LoVo (cell line): ENCODE measurements around the gene ATG4A.

Source experiments
- DNase-seq: peaks from one replicate; pipeline ENCODE4 v3.0.0-alpha.2; 2016; ENCODE audit warnings: low spot score

ATG4A gene

DNA sequence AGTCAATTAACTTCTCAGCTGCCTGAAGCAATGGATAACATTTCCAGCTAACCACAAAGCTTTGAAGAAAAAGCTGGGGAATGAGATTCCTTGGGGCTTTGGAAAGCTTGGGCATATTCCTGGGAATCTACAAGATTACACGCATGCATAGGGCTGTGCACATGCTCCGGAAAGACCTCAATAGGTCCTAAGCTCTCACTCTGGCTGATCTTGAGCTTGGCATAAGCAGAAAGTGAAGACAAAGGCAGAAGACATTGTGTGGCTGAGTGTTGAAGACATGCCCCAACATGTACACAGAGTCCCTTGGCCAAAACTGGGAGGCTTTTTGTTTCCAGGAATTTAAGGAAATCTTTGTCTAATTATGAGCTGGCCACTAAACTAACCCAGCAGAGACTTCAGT, 31.2 kb downstream of the ATG4A start:
- no peak for DNase-seq

GRCh38 chrX:108123591-108124366, 32.2 kb downstream of the ATG4A start:
- no peak for DNase-seq

DNA sequence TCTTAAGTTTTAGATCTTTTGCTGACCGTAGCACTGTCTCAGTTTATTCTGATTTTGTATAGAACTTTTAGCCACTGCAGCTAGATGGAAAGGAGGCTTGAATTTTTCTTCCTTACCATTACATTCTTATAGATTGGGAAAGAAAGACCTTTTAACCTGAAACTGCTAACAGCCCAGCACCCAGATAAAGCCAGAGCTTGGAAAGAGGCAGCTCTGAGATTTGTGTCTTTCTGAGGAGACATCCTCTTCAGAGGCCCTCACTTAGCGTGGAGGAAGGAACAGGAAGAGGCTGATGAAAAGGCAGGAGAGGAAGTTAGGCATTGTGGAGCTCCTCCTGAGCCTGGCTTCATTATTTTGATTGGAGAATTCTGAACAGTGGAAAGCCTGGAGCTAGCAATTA, 35.1 kb downstream of the ATG4A start:
- no peak for DNase-seq

DNA sequence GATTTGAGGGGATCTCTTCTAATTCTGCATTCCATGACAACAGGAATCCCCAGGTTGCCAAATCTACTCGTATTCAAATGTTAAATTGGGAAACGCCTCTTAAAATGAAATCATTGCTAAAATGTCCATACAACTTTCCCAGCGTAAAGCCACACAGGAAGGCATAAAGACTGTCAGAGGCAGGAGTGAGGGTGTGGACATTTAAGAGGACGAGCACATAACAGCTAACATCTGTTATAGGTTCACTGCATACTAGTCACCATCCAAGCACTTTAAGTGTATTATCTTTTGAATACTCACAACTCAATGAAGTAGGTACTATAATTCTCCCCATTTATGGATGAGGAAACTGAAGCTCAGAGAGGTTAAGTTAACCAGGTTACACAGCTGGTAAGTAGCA, 35.6 kb downstream of the ATG4A start:
- no peak for DNase-seq

- no peak for DNase-seq
Measured at GRCh38 chrX:108130889-108131288, 39.3 kb downstream of the ATG4A start.

DNA sequence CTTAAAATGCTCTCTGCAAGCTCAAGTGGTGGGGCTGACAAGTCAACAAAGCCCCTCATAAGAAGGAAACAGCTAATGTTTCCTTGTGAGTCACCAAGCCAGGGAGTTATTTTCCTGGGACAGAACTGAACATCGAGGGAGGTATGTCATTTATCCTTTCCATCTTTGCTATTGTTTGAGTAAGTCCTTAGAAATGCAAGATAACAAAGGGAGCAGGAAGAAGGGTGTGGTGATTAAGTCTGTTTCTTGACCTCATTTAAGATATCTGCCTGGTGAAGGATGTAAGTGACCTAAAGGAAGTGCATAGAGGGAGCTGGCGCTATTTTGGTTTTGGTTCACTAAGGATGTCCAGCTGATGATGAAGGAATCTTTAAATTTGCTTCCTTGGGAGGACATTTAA, 39.9 kb downstream of the ATG4A start:
- no peak for DNase-seq

GRCh38 chrX:108132034-108132433, 40.5 kb downstream of the ATG4A start:
- DNase-seq: no peak

- no peak for DNase-seq
Measured at GRCh38 chrX:108132876-108133275, 41.3 kb downstream of the ATG4A start.

DNA sequence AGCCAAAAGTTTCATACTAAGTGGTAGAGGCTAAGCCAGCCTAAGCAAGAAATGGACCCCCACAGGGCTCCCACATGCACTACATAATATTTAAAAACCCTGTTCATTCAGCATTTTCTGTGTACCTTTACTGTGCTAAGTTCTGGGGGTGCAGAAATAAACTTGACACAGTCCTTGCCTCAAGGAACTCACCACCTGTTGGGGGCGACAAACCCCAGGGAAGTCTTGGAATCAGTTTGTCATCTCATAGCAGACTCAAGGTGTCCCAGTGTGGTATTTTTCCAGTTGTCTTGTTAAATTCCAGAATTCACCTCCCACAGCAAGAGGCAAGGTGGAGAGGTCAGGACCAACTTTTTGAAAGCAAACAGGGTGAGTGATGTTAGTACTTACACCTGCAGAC, 43.1 kb downstream of the ATG4A start:
- no peak for DNase-seq

DNA sequence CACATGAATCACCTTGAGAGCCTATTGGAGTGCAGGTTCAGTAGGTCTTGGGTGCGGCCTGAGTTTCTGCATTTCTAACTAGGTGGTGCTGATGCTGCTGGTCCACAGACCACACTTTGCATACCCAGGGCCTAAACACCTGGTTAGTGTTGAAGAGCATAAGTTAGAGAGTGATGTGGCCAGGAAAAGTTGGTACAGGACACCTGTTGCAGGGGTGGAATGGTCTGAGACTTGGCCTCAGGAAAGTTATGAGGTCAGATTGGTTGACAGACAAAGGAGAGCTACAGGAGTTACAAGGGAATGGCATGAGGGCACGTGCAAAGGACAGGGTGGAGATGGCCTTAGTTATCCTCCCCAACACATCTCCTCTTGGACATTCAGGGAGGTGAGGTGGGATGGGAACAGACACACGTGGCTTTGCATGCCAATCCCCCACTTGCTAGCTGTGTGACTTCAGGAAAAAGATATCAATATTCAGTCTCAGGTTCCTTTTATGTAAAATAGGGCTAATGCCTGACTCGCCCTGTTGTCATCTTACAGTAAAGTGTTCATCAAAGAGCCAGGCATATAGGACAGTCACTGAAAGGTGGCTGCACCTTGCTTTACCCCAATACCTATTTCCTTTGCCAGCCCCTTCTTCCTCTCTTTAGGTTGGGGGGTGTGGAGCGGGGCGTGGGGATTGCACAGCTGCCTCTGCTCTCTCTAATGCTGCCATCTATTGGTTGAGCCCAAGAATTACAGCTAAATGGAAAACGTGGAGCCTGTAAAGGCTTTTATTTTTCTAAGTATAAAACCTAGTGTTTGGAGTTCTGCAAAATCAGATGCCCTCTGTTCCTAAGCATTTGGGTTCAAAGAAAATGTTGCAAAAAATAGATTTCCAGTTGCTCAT, 47.5 kb downstream of the ATG4A start:
- DNase-seq: no peak

GRCh38 chrX:108148524-108148923, 56.9 kb downstream of the ATG4A start:
- no peak for DNase-seq

GRCh38 chrX:108156082-108156481, 64.5 kb downstream of the ATG4A start:
- no peak for DNase-seq

DNA sequence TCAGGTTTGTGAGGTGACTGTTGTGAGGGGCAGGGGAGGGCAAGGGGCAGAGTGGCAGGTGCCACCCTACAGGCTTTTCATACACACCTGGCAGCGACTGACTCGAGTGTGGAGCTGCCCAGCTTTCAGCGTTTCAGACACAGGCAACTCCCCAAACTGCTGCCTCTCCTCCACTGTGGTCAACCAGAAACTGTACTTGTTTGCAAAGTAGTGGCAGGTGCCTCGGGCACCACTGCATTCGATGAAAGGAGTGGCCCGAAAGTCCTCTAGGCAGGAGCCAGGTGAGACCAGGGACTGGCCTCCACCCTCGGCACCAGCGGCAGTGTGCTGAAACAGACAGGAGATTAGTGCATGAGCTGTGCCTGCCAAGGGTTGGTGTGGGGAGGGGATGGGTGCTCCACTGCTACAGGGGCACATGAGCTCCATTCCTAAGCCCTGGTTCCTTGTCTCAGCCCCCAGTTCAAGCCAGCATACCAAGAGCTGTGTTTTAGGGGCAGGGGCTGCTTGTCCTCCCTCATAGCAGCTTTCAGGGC, 65.4 kb downstream of the ATG4A start:
- no peak for DNase-seq

DNA sequence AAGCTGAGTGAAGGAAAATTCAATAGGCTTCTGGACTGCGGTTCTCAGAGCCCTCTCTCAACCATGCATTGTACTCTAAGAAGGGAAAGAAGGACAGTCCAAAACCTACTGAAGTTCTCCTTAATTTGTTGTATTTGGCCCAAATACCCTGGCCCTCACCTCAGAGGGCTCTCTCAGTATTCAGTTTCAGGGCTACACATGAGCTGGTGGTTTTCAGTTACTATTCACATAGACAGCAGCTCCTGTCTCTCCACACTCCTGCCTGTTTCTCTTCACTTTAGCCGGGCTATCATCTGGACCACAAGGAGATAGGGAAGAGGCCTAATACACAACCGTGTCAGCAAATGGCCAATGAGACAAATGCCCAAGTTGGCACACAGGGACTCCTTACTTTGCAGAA, 66.0 kb downstream of the ATG4A start:
- DNase-seq: no peak

DNA sequence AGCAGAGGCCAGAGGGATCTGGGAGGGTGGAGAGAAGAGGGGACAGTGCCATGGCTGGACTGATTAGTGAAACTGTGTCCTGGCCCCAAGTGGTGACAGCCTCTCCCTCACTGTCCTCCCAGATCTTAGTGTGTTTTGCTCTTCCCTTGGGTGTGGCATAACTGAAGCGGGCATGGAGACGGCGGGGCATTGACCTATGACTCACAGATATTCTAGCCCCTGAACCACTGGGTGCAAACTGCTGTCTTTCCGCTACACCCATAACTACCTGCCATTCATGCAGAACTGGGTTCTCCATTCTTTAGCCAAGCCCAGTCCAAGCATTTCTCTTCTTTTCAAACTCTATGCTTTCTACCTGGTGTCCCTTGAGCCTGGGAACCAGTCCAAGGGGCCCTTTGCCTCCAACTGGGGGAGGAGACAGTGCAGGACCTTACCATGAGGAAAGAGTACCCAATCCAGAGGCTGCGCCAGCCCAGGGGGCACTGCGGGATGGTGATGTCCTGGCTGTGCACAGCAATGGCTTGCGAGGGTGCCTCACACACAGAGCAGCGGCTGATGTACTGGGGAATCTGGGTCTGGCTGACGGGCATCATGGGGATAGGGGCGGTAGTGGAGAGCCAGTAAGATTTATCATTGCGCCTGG, 67.6 kb downstream of the ATG4A start:
- DNase-seq: no peak

DNA sequence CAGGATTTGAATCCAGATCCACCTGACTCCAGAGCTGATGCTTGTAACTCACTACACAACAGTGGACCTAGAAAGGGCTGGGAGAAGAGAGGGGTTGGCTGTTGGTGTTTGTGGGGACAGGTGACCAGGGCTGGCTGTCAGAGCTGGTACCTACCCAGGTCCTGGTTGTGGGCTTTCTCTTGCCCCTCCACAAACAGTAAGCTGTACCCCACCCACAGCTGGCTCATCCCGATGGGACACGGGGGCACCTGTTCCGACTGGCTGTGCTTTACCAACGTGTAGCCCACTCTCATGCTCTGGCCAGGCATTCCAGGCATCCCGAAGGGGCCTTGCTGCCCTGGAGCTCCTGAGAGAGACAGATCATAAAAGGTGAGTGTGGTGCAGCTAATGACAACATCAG, 68.7 kb downstream of the ATG4A start:
- no peak for DNase-seq

DNA sequence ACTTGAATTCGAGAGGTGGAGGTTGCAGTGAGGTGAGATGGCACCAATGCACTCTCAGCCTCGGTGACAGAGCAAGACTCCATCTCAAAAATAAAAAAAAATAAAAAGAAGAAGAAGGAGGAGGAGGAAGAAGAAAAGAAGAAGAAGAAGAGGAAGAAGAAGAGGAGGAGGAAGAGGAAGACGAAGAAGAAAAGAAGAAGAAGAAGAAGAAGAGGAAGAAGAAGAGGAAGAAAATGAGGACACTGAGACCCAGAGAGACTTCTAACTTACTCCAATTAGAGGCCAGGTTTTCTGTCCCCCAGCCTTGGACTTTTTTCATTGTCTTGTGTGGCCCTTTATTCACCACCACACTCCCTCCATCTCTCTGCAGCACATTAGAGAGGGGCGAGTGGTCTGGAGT, 70.7 kb downstream of the ATG4A start:
- DNase-seq: no peak

- no peak for DNase-seq
Measured at GRCh38 chrX:108163333-108164082, 71.9 kb downstream of the ATG4A start.

- DNase-seq: no peak
Measured at GRCh38 chrX:108165383-108166111, 74.0 kb downstream of the ATG4A start.

DNA sequence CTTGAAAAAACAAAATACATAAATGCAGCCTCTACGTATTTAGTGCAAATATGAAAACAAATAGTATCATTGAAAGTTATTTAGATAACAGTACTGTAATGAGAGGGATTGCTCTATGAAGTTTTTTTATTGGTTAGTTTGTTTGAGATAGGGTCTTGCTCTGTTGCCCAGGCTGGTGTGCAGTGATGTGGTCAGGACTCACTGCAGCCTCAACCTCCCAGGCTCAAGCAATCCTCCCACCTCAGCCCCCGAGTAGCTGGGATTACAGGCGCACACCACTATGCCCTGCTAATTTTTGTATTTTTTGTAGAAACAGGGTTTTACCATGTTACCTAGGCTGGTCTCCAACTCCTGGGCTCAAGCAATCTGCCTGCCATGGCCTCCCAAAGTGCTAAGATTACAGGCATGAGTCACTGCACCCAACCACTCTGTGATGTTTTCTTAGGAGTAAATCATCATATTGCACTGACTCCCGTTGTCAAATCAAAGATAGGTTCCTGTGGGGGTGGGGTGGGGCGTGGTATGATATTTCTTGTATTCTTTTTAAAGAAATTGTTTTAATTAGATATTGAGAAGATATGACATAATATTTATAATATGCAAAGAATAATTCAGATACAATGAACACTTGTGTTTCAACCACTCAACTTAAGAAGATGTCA, 75.8 kb downstream of the ATG4A start:
- DNase-seq: peak; percentile 0
